ENCODE data around the gene MOB3A. TPM values are rescaled to one million over a fixed set of nuclear protein-coding genes. Genes with fewer than 3 reads are reported as not detected.
A peak's percentile ranks its signal among the peaks of the same experiment; 100 is the strongest.
"Not testable (repeated sequence)": the region's sequence is repeated elsewhere in the genome, so short reads cannot be mapped to it uniquely, and the experiment has no call there.

The MOB3A gene
- total RNA-seq: 100 to 1,000 TPM; 180 to 212 TPM

DNA sequence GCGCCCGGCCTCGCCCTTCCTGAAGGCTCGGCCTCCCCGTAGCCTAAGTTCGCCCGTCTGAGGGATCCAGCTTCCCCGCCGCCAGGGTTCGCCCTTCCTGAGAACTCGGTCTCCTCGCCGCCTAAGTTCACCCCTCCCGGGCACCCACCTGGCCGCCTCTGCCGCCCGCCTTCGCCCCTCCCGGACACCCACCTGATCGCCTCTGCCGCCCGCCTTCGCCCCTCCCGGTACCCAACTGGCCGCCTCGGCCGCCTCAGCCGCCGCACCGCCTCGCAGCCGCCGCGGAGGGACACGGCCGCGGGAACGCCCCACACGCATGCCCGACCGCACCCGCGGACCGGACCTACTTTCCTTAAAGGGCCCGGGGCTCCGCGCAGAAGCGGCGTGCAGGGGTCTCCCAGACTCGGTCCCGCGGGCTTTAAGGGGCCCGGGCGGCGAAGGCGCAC is at the start of gene MOB3A:
MOB3A (minus strand) TSS at position 293 of the 446 bp plus-strand sequence. CDS start 17,766 bp downstream, outside the sequence.
- Mint-ChIP-seq H3K36me3 (peaks cover 5% of the 10 kb centered on the region), H3K27me3 (no peaks in the 10 kb centered on the region), H3K27ac (peak within 1 kb of the TSS; percentile 84 to 95), H3K9me3 (no peaks in the 10 kb centered on the region), H3K4me3 (peak within 1 kb of the TSS; percentile 99), H3K4me1 (ENCODE audit: low read depth in 2 of 2) (peaks cover 24% of the 10 kb centered on the region in 2 donors)
- ATAC-seq (peak; percentile 75 to 82), DNase-seq (ENCODE audit: low spot score) (peak; percentile 94)

DNA sequence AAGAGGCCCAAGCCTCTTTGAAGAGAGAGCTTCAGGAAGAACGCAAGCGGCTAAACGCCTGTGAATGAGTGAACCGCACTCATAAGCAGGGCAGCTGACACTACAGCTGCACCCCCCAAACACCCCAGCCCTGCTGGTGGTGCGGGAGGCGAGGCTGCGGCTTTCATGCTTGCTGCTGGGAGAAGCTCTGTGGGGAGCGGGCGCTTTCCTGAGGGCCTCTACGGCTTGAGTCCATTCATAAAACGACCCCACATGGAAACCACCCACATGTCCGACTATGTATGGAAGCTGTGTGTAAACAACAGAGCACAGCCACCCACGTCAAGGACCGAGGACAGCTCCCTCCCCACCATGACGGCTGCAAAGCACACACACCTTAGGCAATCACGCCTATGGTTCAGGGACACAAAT is 49.7 kb upstream of the MOB3A start:
- H3K36me3 Mint-ChIP-seq: no peaks in the 10 kb centered on the region
- no peak for DNase-seq (ENCODE audit: low spot score)
- peaks cover 23 to 35% of the 10 kb centered on the region in 2 donors for H3K4me1 Mint-ChIP-seq (ENCODE audit: low read depth in 2 of 2)
- peak in 1 of 2 donors; percentile 14 for ATAC-seq
- no peak overlapping the region for H3K4me3 Mint-ChIP-seq
- H3K9me3 Mint-ChIP-seq: no peaks in the 10 kb centered on the region
- H3K27me3 Mint-ChIP-seq: no peaks in the 10 kb centered on the region
- H3K27ac Mint-ChIP-seq: peak overlapping the region; percentile 57 to 84

DNA sequence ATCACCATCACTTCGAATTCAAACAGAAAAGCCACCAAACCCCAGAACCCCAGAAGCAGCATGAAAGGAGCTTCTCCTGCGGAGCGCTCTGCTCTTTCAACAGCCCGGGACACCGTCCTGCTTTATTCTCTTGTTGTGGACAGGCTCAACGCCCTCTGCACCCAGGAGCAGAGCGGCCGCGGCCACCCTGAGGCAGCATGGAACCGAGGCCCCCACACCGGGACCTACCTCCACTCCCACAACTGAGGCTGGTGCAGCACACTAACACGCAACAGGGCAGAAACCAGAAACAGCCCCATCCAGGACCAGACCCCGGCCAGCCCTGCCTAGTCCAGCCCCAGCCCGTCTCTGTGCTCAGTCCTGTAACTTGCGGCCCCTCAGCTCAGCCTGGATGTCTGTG is 48.1 kb upstream of the MOB3A start:
- peaks cover 13 to 29% of the 10 kb centered on the region in 2 donors for H3K4me1 Mint-ChIP-seq (ENCODE audit: low read depth in 2 of 2)
- no peaks in the 10 kb centered on the region for H3K36me3 Mint-ChIP-seq
- no peak for DNase-seq (ENCODE audit: low spot score)
- no peaks in the 10 kb centered on the region for H3K27me3 Mint-ChIP-seq
- no peaks in the 10 kb centered on the region for H3K9me3 Mint-ChIP-seq
- H3K27ac Mint-ChIP-seq: no peak overlapping the region
- no peak overlapping the region for H3K4me3 Mint-ChIP-seq
- ATAC-seq: peak in 1 of 2 donors; percentile 50

DNA sequence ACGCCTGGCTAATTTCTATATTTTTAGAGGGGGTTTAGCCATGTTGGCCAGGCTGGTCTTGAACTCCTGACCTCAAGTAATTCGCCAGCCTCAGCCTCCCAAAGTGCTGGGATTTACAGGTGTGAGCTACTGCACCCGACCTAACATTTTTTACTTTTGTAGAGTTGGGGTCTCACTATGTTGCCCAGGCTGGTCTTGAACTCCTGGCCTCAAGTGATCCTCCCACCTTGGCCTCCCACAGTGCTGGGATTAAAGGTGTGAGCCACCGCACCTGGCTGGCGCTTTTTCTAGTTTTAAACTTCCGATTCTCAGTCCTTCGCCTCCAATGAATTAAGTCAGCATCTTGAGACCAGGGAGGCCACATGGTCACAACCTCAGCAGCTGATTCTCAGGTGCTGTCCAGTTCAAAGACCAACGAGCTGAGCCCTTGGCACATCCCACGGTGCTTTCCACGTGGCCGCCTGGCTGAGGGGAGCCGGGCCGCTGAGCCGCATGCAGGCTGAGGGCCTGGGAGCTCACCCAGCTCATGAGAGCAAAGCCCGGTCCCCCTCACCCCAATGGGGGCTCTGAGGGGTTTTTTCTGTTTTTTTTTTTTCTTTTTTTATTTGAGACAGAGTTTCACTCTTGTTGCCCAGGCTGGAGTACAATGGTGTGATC is 46.2 kb upstream of the MOB3A start:
- H3K27ac Mint-ChIP-seq: no peak overlapping the region
- H3K4me1 Mint-ChIP-seq (ENCODE audit: low read depth in 2 of 2): peaks cover 9 to 22% of the 10 kb centered on the region in 2 donors
- no peak for DNase-seq (ENCODE audit: low spot score)
- H3K9me3 Mint-ChIP-seq: no peaks in the 10 kb centered on the region
- no peaks in the 10 kb centered on the region for H3K36me3 Mint-ChIP-seq
- ATAC-seq: no peak
- no peaks in the 10 kb centered on the region for H3K27me3 Mint-ChIP-seq
- H3K4me3 Mint-ChIP-seq: no peak overlapping the region

DNA sequence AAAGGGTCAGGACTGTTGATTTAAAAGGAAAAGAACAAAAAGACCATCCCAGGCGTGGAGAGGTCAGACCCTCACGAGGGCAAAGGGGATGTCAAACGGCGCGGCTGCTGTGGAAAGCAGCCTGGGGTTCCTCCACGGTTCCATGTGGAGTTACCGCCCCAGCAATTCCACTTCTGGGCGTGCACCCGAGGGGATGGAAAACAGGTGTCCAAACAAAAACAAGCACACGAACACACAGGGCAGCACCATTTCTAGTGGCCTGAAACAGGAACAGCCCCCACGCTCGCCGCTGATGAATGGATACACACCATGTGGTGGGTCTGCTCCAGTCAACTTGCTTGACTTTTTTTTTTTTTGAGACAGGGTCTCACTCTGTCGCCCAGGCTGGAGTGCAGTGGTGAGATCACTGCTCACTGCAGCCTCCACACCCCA is 44.0 kb upstream of the MOB3A start:
- ATAC-seq: no peak
- Mint-ChIP-seq H3K36me3 (no peaks in the 10 kb centered on the region), H3K27ac (no peak overlapping the region), H3K27me3 (no peaks in the 10 kb centered on the region), H3K4me3 (no peak overlapping the region), H3K4me1 (ENCODE audit: low read depth in 2 of 2) (peaks cover 0 to 13% of the 10 kb centered on the region in 2 donors), H3K9me3 (no peaks in the 10 kb centered on the region)
- no peak for DNase-seq (ENCODE audit: low spot score)

DNA sequence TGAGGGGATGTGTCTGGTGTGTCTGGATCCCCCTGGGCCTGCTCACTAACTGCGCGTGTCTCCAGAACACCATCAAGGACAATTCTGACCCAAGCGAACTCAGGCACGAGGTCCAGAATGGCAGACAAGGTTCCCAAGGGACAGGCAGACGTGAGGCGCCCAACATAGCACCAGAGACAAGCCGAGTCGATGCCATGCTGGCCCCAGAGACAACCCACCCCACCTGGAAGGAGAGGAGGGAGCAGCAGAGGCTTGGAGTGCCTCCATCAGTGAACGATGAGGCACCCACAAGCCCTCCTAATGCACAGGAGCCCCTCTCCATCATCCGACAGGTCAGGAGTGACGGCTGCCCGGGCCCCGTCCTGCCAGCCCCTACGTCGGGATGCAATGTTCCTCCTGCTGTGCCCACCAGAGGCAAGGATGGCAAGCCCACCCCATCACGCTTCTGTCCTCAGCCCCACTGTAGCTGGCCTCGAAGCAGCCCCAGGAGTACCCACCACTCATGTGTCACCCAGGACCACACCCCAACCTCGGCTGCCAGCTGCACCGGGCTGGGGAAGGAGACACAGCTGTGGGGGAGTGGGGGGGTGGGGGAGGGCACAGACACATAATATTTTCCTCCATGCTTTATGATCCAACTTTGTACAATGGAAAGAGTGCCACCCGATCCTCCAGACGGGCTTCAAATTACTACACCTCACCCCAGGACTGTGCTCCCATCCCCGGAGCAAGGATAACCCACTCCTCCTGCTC is 43.4 kb upstream of the MOB3A start:
- Mint-ChIP-seq H3K27ac (no peak overlapping the region), H3K4me1 (ENCODE audit: low read depth in 2 of 2) (peaks cover 0 to 10% of the 10 kb centered on the region in 2 donors), H3K36me3 (no peaks in the 10 kb centered on the region), H3K4me3 (no peak overlapping the region), H3K9me3 (no peaks in the 10 kb centered on the region), H3K27me3 (no peaks in the 10 kb centered on the region)
- DNase-seq (ENCODE audit: low spot score) (no peak), ATAC-seq (no peak)

DNA sequence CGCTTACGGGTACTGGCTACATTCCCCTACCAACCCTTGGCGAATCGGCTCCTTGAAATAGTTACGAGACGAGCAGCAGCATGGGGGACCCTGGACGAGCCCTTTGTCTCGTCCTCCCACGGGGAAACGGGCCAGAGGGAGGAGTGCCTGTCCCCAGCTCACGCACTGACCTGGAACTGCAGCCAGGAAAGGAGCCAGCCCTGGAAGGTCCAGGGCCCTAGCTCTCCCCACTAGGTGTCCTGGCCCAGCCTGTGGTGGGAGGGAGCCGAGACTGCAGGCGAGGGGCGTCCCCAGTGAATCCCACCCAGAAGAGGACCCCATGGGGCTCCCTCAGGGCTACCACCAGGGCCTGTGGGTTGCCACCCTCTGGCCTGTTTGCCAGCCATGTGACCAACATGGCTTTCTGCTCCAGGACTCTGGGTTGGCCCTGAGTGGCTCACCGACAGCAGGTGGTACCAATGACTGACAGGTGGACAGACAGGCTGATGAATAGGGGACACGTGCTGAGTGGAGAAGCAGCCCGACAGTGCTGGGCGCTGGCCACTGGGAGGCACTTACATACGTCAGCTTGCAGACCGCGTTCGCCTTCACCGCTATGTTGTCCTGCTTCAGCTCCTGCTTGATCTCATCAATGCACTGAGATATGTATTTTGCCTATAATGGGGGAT is 42.1 kb upstream of the MOB3A start:
- Mint-ChIP-seq H3K27me3 (no peaks in the 10 kb centered on the region), H3K4me3 (no peak overlapping the region), H3K9me3 (no peaks in the 10 kb centered on the region), H3K36me3 (no peaks in the 10 kb centered on the region), H3K27ac (no peak overlapping the region), H3K4me1 (ENCODE audit: low read depth in 2 of 2) (peaks cover 0 to 6% of the 10 kb centered on the region in 2 donors)
- ATAC-seq: no peak
- no peak for DNase-seq (ENCODE audit: low spot score)

DNA sequence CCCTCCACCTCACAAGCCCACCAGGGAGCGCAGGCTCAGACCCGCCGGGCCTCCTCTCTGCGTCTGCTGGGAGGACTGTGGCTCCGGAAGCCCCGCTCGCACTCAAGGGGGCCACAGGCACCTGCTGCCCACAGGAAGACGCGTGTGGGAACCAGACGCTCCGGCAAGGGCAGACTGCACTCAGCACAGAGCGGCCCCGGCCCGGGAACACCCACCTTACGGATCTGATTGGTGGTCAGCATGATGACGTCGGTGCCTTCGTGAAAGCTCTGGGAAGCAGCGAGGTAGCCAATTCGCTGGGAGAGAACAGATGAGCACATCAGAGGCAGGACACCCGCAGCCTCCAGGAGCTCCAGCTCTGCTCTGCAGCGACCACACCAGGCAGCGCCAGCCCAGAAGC is 40.7 kb upstream of the MOB3A start:
- Mint-ChIP-seq H3K27me3 (no peaks in the 10 kb centered on the region), H3K9me3 (no peaks in the 10 kb centered on the region), H3K36me3 (no peaks in the 10 kb centered on the region), H3K4me1 (ENCODE audit: low read depth in 2 of 2) (peaks cover 0 to 6% of the 10 kb centered on the region in 2 donors), H3K27ac (no peak overlapping the region), H3K4me3 (no peak overlapping the region)
- ATAC-seq: no peak
- DNase-seq (ENCODE audit: low spot score): no peak

DNA sequence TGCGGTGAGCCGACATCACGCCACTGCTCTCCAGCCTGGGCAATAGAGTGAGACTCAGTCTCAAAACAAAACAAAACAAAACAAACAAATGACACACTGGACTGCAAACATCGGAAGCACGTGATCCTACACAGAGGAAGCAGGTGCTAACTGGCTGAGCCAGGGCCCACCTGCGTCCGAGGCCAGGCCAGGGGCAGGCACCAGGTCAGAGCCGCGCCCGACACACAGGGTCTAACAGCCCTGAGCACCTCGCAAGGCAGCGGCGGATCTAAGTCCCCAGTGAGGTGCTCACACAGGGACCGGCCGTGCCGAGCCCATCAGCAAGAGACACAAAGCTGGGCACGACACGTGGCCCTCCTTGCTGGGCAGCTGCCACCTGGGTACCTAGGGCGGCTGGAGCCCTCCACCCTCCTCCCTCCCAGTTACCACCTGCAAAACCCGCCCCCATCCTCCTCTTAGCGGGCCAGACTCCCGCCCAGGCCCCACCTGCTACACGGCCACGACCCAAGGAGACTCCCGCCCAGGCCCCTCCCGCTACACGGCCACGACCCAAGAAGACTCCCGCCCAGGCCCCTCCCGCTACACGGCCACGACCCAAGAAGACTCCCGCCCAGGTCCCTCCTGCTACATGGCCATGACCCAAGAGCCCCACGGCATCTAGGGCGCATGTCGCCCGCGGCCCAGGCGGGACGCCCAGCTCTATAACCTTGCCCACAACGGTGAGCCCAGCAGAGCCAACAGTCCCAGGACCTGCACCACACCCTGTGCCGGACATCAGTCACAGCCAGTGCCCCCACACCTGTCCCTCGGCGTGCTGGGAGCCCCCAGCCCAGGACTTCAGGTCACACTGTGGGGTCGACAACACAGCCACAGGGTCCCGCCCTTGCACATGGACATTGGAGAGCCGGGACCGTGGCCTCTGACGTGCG is 39.6 kb upstream of the MOB3A start:
- DNase-seq (ENCODE audit: low spot score) (no peak), ATAC-seq (peak; percentile 43 to 51)
- Mint-ChIP-seq H3K4me1 (ENCODE audit: low read depth in 2 of 2) (peaks cover 0 to 3% of the 10 kb centered on the region in 2 donors), H3K4me3 (no peak overlapping the region), H3K27me3 (no peaks in the 10 kb centered on the region), H3K9me3 (no peaks in the 10 kb centered on the region), H3K36me3 (no peaks in the 10 kb centered on the region), H3K27ac (no peak overlapping the region)

DNA sequence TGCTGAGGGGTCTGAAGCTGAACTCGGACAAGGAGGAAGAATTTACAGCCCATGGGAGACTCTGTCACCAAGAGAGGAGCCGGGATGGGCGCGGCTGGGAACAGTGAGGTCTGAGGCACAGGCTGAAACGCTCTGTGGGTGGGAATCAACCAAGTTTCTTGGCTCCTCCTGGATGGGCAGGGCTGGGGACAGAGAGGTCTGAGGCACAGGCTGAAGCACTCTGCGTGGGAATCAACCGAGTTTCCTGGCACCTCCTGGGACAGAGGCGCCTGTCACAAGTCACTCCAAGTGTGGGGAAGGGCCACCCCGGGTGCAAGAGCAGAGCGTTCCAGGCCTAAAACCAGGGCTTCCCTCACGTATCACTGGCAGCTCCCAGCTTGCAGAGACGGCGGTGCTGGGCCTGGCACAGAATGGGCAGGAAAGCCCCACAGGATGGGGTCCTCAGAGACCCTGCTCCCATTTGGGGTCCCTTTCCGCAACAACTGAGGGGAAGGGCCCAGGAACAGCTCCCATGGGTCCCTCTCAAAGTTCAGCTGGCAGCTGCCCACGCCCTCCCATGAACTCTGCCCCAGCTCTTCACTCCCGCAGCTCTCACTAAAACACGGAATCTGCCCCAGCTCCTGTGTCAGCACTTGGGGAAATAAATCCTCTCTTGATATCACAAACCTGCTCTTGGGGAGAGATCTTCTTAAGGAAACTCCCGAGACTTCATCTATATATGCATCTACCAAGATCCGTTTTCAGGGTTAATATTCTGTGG is 36.8 kb upstream of the MOB3A start:
- no peak for DNase-seq (ENCODE audit: low spot score)
- H3K27ac Mint-ChIP-seq: no peak overlapping the region
- H3K4me3 Mint-ChIP-seq: no peak overlapping the region
- no peaks in the 10 kb centered on the region for H3K36me3 Mint-ChIP-seq
- no peaks in the 10 kb centered on the region for H3K27me3 Mint-ChIP-seq
- H3K9me3 Mint-ChIP-seq: no peaks in the 10 kb centered on the region
- ATAC-seq: no peak
- no peaks in the 10 kb centered on the region for H3K4me1 Mint-ChIP-seq (ENCODE audit: low read depth in 2 of 2)

DNA sequence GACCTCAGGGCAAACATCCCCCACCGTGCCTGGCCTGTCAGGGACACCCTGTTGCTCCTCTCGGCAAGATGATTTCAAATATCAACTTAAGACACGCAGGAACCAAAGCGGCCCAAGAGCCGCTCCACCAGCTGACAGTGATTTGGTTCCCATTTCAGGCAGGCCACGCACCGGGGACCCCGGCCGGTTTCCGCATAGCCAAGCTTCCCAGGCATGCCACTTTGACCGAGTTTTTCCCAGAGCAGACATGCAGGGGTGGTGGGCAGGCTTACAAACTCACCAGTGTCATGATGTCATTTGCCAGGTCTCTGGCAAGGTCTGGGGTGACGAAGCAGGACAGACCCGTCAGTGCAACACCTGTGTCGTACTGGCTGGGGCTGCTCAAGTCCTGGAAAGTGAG is 36.1 kb upstream of the MOB3A start:
- H3K27ac Mint-ChIP-seq: no peak overlapping the region
- H3K9me3 Mint-ChIP-seq: no peaks in the 10 kb centered on the region
- H3K4me1 Mint-ChIP-seq (ENCODE audit: low read depth in 2 of 2): no peaks in the 10 kb centered on the region
- H3K36me3 Mint-ChIP-seq: no peaks in the 10 kb centered on the region
- DNase-seq (ENCODE audit: low spot score): no peak
- H3K27me3 Mint-ChIP-seq: no peaks in the 10 kb centered on the region
- no peak overlapping the region for H3K4me3 Mint-ChIP-seq
- ATAC-seq: no peak

DNA sequence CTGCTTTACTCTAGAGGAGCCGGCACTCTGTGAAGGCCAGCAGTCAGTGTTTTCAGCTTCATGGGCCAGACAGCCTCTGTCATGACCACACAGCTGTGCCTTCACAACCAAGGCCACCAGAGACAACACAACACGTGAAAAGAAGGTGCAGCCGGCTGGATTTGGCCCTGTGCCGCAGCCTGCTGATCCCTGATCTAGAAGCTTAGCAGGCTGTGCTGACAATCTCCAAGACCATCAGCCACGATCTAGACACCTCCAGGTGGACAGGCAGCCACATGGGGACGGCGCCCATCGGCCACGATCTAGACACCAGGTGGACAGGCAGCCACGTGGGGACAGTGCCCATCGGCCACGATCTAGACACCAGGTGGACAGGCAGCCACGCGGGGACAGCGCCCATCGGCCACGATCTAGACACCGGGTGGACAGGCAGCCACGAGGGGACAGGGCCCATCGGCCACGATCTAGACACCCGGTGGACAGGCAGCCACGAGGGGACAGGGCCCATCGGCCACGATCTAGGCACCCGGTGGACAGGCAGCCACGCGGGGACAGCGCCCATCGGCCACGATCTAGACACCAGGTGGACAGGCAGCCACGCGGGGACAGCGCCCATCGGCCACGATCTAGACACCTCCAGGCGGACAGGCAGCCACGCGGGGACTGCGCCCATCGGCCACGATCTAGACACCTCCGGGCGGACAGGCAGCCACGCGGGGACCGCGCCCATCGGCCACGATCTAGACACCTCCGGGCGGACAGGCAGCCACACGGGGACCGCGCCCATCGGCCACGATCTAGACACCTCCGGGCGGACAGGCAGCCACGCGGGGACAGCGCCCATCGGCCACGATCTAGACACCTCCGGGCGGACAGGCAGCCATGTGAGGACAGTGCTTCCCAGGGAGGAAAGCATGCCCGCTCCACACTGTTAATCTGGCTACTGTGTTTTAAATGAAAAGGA is 35.2 kb upstream of the MOB3A start:
- not testable (repeated sequence) for H3K27me3 Mint-ChIP-seq; DNase-seq (ENCODE audit: low spot score); H3K9me3 Mint-ChIP-seq; H3K4me1 Mint-ChIP-seq (ENCODE audit: low read depth in 2 of 2); H3K27ac Mint-ChIP-seq; H3K4me3 Mint-ChIP-seq; H3K36me3 Mint-ChIP-seq; ATAC-seq
